ENCODE results near the gene BSCL2.
"Not testable (repeated sequence)": the region's sequence is repeated elsewhere in the genome, so short reads cannot be mapped to it uniquely, and the experiment has no call there.

The BSCL2 gene

DNA sequence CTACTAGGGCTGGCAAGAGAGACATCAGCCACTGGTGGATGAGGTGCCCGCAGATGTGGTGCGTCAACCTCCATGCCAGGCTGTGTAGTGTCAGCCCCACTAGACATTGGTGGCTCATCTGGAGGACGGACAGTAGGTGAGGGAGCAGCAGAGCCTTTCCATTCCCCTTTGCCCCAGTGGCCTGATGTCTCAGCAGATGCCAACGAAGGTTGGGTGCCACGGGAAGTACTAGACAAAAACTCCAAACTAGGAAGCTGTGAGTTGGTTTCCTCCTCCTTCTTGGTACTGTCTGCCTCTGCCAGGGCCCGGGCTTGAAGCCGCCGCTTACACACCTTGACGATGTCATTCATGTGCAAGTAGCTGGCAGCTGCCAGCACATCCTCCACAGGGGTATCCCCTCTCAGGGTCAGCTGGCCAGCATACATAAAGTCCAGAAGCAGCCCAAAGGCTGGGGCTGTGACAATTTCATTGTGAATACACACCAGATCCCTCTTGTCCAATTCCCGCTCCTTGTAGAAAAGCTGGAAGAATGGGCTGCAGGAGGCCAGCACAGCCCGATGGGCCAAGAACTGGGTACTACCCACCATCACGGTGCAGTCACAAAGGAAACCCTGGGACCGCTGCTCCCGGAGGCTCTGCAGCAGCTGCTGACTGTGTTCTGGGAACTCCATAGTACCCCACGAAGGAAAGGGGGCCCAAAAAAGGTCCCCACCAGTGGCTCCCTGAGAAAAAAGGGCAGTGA, 45.9 kb upstream of the BSCL2 start:
- Histone ChIP-seq H3K27ac (ENCODE audit: low read length) (no peak overlapping the region), H3K9me3 (replicated peaks; ENCODE audit: insufficient read depth, low read length) (no peaks in the 10 kb centered on the region), H3K36me3 (replicated peaks; ENCODE audit: insufficient read depth, low read length) (no peaks in the 10 kb centered on the region), H3K4me2 (ENCODE audit: low read depth, low read length) (peak overlapping the region; percentile 79), H2AFZ (ENCODE audit: low read length) (peak overlapping the region; percentile 86; the same call in 1 of the 2 replicates), H3K4me1 (ENCODE audit: low read length) (0 out of 2 replicates have a peak, but pooled peaks cover 3% of the 10 kb centered on the region), H3K9ac (ENCODE audit: low read length) (peak overlapping the region; percentile 76; the same call in 1 of the 2 replicates), H3K27me3 (replicated peaks; ENCODE audit: insufficient read depth, low read length) (no peaks in the 10 kb centered on the region), H4K20me1 (ENCODE audit: insufficient read depth, low read length) (no peaks in the 10 kb centered on the region), H3K9me2 (replicated peaks; ENCODE audit: insufficient read depth, low read length) (no peaks in the 10 kb centered on the region), H3K4me3 (ENCODE audit: low read length) (peak overlapping the region; percentile 82), H3K79me2 (ENCODE audit: low read length) (peaks cover 21% of the 10 kb centered on the region), H3F3A (ENCODE audit: insufficient read depth, low read length) (no peaks in the 10 kb centered on the region; the same call in 1 of the 2 replicates)
- TF ChIP-seq CTCF (IDR thresholded peaks at IDR 0.05; ENCODE audit: low read length) = no peak
- no peak for TF ChIP-seq EZH2 (optimal IDR thresholded peaks at IDR 0.05; ENCODE audit: low read depth, low read length)
- no peak for TF ChIP-seq EZH2phosphoT487 (IDR thresholded peaks at IDR 0.05; ENCODE audit: low read length)
- no peak for DNase-seq

DNA sequence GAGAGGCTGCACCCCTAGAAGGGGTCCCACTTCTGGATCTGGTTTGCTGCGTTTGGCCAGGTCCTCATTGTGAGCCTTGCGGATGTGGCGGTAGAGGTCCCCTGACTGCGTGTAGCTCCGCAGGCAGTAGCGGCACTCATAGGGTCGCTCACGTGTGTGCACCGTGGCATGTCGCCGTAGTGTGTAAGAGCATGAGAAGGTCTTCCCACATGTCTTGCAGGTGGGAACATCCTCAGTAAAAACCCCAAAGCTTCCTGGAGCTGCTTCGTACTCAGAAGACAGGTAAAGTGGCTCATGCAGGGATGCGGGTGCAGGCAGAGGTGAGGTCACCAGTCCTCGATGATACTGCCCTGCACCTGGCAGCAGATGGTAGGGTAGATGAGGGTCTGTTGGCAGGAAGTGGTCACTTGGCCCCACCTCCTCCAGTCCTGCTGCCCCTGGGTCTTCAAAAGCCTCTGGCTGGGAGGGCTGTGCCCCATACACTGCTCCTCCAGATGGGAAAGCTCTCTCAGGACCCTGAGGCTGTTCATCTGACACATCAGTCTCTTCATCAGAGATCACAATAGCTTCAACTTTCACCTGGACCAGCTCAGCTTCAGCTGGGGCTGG, 45.1 kb upstream of the BSCL2 start:
- peaks cover 21% of the 10 kb centered on the region for H3K79me2 ChIP-seq (ENCODE audit: low read length)
- H3K9me2 ChIP-seq (replicated peaks; ENCODE audit: insufficient read depth, low read length) = no peaks in the 10 kb centered on the region
- H3K9me3 ChIP-seq (replicated peaks; ENCODE audit: insufficient read depth, low read length) = no peaks in the 10 kb centered on the region
- no peak for DNase-seq
- H3K9ac ChIP-seq (ENCODE audit: low read length) = no peak overlapping the region
- H3K27me3 ChIP-seq (replicated peaks; ENCODE audit: insufficient read depth, low read length) = no peaks in the 10 kb centered on the region
- H3K4me1 ChIP-seq (ENCODE audit: low read length) = 0 out of 2 replicates have a peak, but pooled peaks cover 3% of the 10 kb centered on the region
- H3K36me3 ChIP-seq (replicated peaks; ENCODE audit: insufficient read depth, low read length) = no peaks in the 10 kb centered on the region
- no peak overlapping the region for H3K4me3 ChIP-seq (ENCODE audit: low read length)
- no peak overlapping the region for H2AFZ ChIP-seq (ENCODE audit: low read length)
- no peaks in the 10 kb centered on the region for H4K20me1 ChIP-seq (ENCODE audit: insufficient read depth, low read length)
- TF ChIP-seq EZH2 (optimal IDR thresholded peaks at IDR 0.05; ENCODE audit: low read depth, low read length) (no peak), EZH2phosphoT487 (IDR thresholded peaks at IDR 0.05; ENCODE audit: low read length) (no peak), CTCF (IDR thresholded peaks at IDR 0.05; ENCODE audit: low read length) (no peak)
- no peak overlapping the region for H3K27ac ChIP-seq (ENCODE audit: low read length)
- no peak overlapping the region for H3K4me2 ChIP-seq (ENCODE audit: low read depth, low read length)
- H3F3A ChIP-seq (ENCODE audit: insufficient read depth, low read length) = peaks cover 3% of the 10 kb centered on the region; the same call in 1 of the 2 replicates

- not testable (repeated sequence) for H3K9ac ChIP-seq (ENCODE audit: low read length); H3K4me2 ChIP-seq (ENCODE audit: low read depth, low read length); DNase-seq; H3F3A ChIP-seq (ENCODE audit: insufficient read depth, low read length); H3K9me2 ChIP-seq (replicated peaks; ENCODE audit: insufficient read depth, low read length); H3K4me3 ChIP-seq (ENCODE audit: low read length); H2AFZ ChIP-seq (ENCODE audit: low read length); H3K36me3 ChIP-seq (replicated peaks; ENCODE audit: insufficient read depth, low read length); H3K27me3 ChIP-seq (replicated peaks; ENCODE audit: insufficient read depth, low read length); H3K4me1 ChIP-seq (ENCODE audit: low read length); H4K20me1 ChIP-seq (ENCODE audit: insufficient read depth, low read length); H3K27ac ChIP-seq (ENCODE audit: low read length); H3K9me3 ChIP-seq (replicated peaks; ENCODE audit: insufficient read depth, low read length)
- peaks cover 21% of the 10 kb centered on the region for H3K79me2 ChIP-seq (ENCODE audit: low read length)
Measured at GRCh38 chr11:62749931-62750330, 42.7 kb upstream of the BSCL2 start.

Measured in MM.1S (cell line).